Ishikawa (cell line): Measurements from ENCODE around the gene USPL1.
A peak's percentile ranks its signal among the peaks of the same experiment; 100 is the strongest.

Experiments used
- CEBPB ChIP-seq: IDR thresholded peaks from 2 replicates; pipeline ENCODE4 v1.6.1; 2012
- CREB1 ChIP-seq: IDR thresholded peaks from 2 replicates; pipeline ENCODE4 v1.6.1; 2012; ENCODE audit warnings: low read depth
- EGR1 ChIP-seq: IDR thresholded peaks from 2 replicates; pipeline ENCODE4 v1.6.1; 2012
- EP300 ChIP-seq: IDR thresholded peaks from 2 replicates; pipeline ENCODE4 v1.6.1; 2012; ENCODE audit warnings: borderline replicate concordance
- FOXM1 ChIP-seq: IDR thresholded peaks from 2 replicates; pipeline ENCODE4 v1.6.1; 2012; ENCODE audit warnings: low read depth, borderline replicate concordance
- MAX ChIP-seq: IDR thresholded peaks from 2 replicates; pipeline ENCODE4 v1.6.1; 2012
- NFIC ChIP-seq: IDR thresholded peaks from 2 replicates; pipeline ENCODE4 v1.6.1; 2012
- RAD21 ChIP-seq: IDR thresholded peaks from 2 replicates; pipeline ENCODE4 v1.6.1; 2012; ENCODE audit warnings: low read depth
- REST ChIP-seq: IDR thresholded peaks from 2 replicates; pipeline ENCODE4 v1.6.1; 2012; ENCODE audit warnings: low read depth, mild to moderate bottlenecking
- TAF1 ChIP-seq: IDR thresholded peaks from 2 replicates; pipeline ENCODE4 v1.6.1; 2012; ENCODE audit warnings: low read depth, mild to moderate bottlenecking
- TCF12 ChIP-seq: IDR thresholded peaks from 2 replicates; pipeline ENCODE4 v1.6.1; 2012; ENCODE audit warnings: low read depth
- TEAD4 ChIP-seq: IDR thresholded peaks from 2 replicates; pipeline ENCODE4 v1.6.1; 2012
- USF1 ChIP-seq: IDR thresholded peaks from 2 replicates; pipeline ENCODE4 v1.6.1; 2012
- YY1 ChIP-seq: IDR thresholded peaks from 2 replicates; pipeline ENCODE4 v1.6.1; 2012; ENCODE audit warnings: low read depth
- ZBTB7A ChIP-seq: IDR thresholded peaks from 2 replicates; pipeline ENCODE4 v1.6.1; 2012; ENCODE audit warnings: low read depth

Gene USPL1

GRCh38 chr13:30634838-30635237 is 17.1 kb downstream of the USPL1 start:
- TF ChIP-seq RAD21 (no peak), TCF12 (no peak), YY1 (no peak), EGR1 (no peak), TAF1 (no peak), FOXM1 (no peak), NFIC (no peak), ZBTB7A (no peak), MAX (no peak), TEAD4 (no peak), REST (no peak), EP300 (no peak), CREB1 (no peak), USF1 (no peak)

- TF ChIP-seq REST (no peak), USF1 (no peak), TCF12 (no peak), CREB1 (no peak), CEBPB (no peak), RAD21 (no peak)
These were observed 20.6 kb downstream of the USPL1 start for GRCh38 chr13:30638301-30638700.

- TF ChIP-seq CEBPB, result no peak
- TF ChIP-seq MAX, result no peak
- no peak for TF ChIP-seq TEAD4
- TF ChIP-seq TAF1, result no peak
- no peak for TF ChIP-seq RAD21
- TF ChIP-seq ZBTB7A, result no peak
- no peak for TF ChIP-seq EP300
- no peak for TF ChIP-seq REST
- TF ChIP-seq TCF12, result no peak
- no peak for TF ChIP-seq NFIC
- TF ChIP-seq USF1, result no peak
- TF ChIP-seq EGR1, result no peak
- TF ChIP-seq FOXM1, result no peak
- TF ChIP-seq YY1, result no peak
- no peak for TF ChIP-seq CREB1
These were observed 22.0 kb downstream of the USPL1 start for GRCh38 chr13:30639671-30640070.

- peak; percentile 64; the same call in 1 of the 2 replicates for TF ChIP-seq REST
- TF ChIP-seq NFIC, result peak; percentile 63
These were observed 23.5 kb downstream of the USPL1 start for GRCh38 chr13:30641173-30641572.
